Uterus (tissue), 4 donors: ENCODE results near the gene AAGAB. TPM values are rescaled to one million over a fixed set of nuclear protein-coding genes. Genes with fewer than 3 reads are reported as not detected.

Experiments used
- DNase-seq, 2 donors: peaks; one replicate each; pipeline ENCODE4 v3.0.0-alpha.2; 2019 to 2020
- H3K27ac ChIP-seq, 2 donors: fragments of 200-600 bp; sonication (generic); 1 replicate in 1 of 2; 2 replicates in 1 of 2; pipeline ENCODE4 v1.5.1; 2016 to 2018
- H3K27me3 ChIP-seq, 2 donors: fragments of 200-600 bp; sonication (generic); one replicate each; pipeline ENCODE4 v1.5.1; 2018 to 2019; ENCODE audit warnings: control low read depth in 1 of 2
- H3K36me3 ChIP-seq, 2 donors: fragments of 200-600 bp; sonication (generic); one replicate each; pipeline ENCODE4 v1.5.1; 2019; ENCODE audit warnings: control low read depth in 1 of 2
- H3K4me1 ChIP-seq, 2 donors: fragments of 200-600 bp; sonication (generic); one replicate each; pipeline ENCODE4 v1.5.1; 2018 to 2019; ENCODE audit warnings: control low read depth in 1 of 2
- H3K4me3 ChIP-seq, 2 donors: fragments of 200-600 bp; sonication (generic); 1 replicate in 1 of 2; 2 replicates in 1 of 2; pipeline ENCODE4 v1.5.1; 2018 to 2019; ENCODE audit warnings: mild to moderate bottlenecking in 1 of 2
- H3K9me3 ChIP-seq, 2 donors: fragments of 200-600 bp; sonication (generic); one replicate each; pipeline ENCODE4 v1.5.1; 2019; ENCODE audit warnings: control low read depth in 1 of 2
- POLR2A ChIP-seq, 2 donors: fragments of 450-650 bp; IDR thresholded peaks; one replicate each; pipeline ENCODE4 v1.6.1; 2016; ENCODE audit warnings: antibody characterized with exemption in 2 of 2, mild to moderate bottlenecking in 1 of 2, moderate library complexity in 1 of 2
- intact Hi-C: fragments of 100-400 bp; cut with DNase I; formaldehyde crosslinking; loops from one replicate; pipeline ENCODE4 v1.15.1; 2023; ENCODE audit warnings: low total_unique reads
- total RNA-seq, 4 donors: library from RNA; depleted of rRNA in 3 of 4; stranded (reverse); fragments of >200 nt in 3 of 4; gene quantifications; one replicate each; pipeline versions ENCODE4 v1.1.0 to v1.2.4, GENCODE V29; 2014 to 2023
- TF ChIP-seq, protein P1 (sequence below), 4 experiments: fragments of 200-600 bp in 2 of 4; fragments of 450-650 bp in 2 of 4; sonication (generic) in 2 of 4; IDR thresholded peaks; one replicate each; pipeline ENCODE4 v1.5.1; 2016 to 2019; ENCODE audit warnings: antibody characterized with exemption in 4 of 4, mild to moderate bottlenecking in 2 of 4, moderate library complexity in 1 of 4
- donor health status: DM: yes; HTN: yes; CAD: no.

AAGAB gene
- total RNA-seq, 4 donors from 2014 or later: 25.5 to 44.8 (median 39.4) TPM

GRCh38 chr15:67199881-67200763 is 54.3 kb downstream of the AAGAB start:
- intact Hi-C loops: no loop called here
- TF ChIP-seq, protein P1, sequence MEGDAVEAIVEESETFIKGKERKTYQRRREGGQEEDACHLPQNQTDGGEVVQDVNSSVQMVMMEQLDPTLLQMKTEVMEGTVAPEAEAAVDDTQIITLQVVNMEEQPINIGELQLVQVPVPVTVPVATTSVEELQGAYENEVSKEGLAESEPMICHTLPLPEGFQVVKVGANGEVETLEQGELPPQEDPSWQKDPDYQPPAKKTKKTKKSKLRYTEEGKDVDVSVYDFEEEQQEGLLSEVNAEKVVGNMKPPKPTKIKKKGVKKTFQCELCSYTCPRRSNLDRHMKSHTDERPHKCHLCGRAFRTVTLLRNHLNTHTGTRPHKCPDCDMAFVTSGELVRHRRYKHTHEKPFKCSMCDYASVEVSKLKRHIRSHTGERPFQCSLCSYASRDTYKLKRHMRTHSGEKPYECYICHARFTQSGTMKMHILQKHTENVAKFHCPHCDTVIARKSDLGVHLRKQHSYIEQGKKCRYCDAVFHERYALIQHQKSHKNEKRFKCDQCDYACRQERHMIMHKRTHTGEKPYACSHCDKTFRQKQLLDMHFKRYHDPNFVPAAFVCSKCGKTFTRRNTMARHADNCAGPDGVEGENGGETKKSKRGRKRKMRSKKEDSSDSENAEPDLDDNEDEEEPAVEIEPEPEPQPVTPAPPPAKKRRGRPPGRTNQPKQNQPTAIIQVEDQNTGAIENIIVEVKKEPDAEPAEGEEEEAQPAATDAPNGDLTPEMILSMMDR (IDR thresholded peaks at IDR 0.05): no peak
- TF ChIP-seq POLR2A (IDR thresholded peaks at IDR 0.05): no peak
- H3K36me3 ChIP-seq: no peaks in the 10 kb centered on the region
- no peaks in the 10 kb centered on the region for H3K27me3 ChIP-seq
- H3K9me3 ChIP-seq: no peaks in the 10 kb centered on the region
- no peaks in the 10 kb centered on the region for H3K4me1 ChIP-seq
- no peak overlapping the region for H3K27ac ChIP-seq
- H3K4me3 ChIP-seq: no peak overlapping the region
- no peak for DNase-seq

DNA sequence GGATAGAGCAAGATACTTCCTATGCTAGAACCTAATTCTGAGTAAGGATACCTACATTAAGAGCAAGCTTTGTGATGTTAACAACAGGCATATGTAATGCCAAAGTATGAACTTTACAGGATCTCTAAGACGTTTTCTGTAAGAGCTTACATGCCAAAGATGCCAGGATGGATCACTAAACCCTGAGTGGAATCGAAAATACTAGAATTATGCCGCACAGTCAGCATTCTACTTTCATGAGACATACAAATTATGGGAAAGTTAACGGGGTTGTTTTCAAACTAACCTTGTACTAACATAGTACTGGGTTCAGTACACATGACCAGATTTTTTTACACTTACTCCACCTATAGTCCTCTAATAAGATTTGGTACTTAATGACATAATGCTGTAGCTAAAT is 55.1 kb downstream of the AAGAB start:
- no peak for DNase-seq
- TF ChIP-seq POLR2A (IDR thresholded peaks at IDR 0.05): no peak
- TF ChIP-seq, protein P1 (IDR thresholded peaks at IDR 0.05): no peak
- Histone ChIP-seq H3K9me3 (no peaks in the 10 kb centered on the region), H3K4me1 (no peaks in the 10 kb centered on the region), H3K4me3 (no peak overlapping the region), H3K27me3 (no peaks in the 10 kb centered on the region), H3K27ac (no peak overlapping the region), H3K36me3 (no peaks in the 10 kb centered on the region)
- intact Hi-C loops: no loop called here

- H3K27ac ChIP-seq: peak overlapping the region; percentile 81 to 92
- no peaks in the 10 kb centered on the region for H3K9me3 ChIP-seq
- TF ChIP-seq, protein P1 (IDR thresholded peaks at IDR 0.05): no peak
- no peak for TF ChIP-seq POLR2A (IDR thresholded peaks at IDR 0.05)
- H3K4me3 ChIP-seq: no peak overlapping the region
- H3K36me3 ChIP-seq: no peaks in the 10 kb centered on the region
- DNase-seq: no peak
- no peaks in the 10 kb centered on the region for H3K27me3 ChIP-seq
- H3K4me1 ChIP-seq: peaks cover 0 to 3% of the 10 kb centered on the region in 2 donors
- intact Hi-C loops: no loop called here
These were observed 56.2 kb downstream of the AAGAB start for GRCh38 chr15:67198157-67198754.

GRCh38 chr15:67197364-67197695 is 57.1 kb downstream of the AAGAB start:
- no peaks in the 10 kb centered on the region for H3K27me3 ChIP-seq
- H3K4me3 ChIP-seq: no peak overlapping the region
- peaks cover 3 to 4% of the 10 kb centered on the region in 2 donors for H3K4me1 ChIP-seq
- H3K27ac ChIP-seq: peak overlapping the region; percentile 81 to 92
- no peaks in the 10 kb centered on the region for H3K36me3 ChIP-seq
- intact Hi-C loops: no loop called here
- H3K9me3 ChIP-seq: no peaks in the 10 kb centered on the region
- TF ChIP-seq, protein P1 (IDR thresholded peaks at IDR 0.05): no peak
- TF ChIP-seq POLR2A (IDR thresholded peaks at IDR 0.05): no peak
- no peak for DNase-seq

DNA sequence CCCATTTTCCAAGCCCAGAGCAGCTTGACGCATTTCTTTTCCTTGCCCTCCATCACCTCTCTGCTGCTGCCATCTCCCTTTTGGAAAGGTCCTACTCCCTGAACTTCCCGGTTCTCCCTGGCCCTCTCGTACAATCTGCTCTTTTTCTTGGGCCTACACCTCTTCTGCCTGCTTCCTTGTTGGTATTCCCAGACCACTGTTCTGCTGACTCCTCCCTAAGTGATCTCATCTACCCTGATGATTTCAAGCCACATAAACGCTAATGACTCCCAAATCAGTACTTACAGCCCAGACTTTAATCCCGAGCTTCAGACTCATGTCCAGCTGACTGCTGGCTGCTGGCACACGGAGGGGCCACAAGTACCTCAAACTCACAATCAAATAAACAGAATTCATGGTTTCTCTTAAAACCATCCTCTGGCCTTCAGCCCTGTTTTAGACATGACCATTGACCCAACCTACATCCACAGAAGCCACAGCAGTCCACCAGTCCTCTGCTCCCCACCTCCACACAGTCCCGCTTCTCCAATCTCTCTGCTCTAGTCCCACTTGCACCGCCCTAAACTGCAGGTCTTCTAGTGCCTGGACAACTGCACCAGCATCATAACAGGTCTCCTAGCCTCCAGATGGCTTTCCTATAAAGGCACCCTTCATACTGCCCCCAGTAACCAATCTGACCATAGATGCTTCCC is 57.6 kb downstream of the AAGAB start:
- DNase-seq: peak; percentile 41 to 67
- H3K27me3 ChIP-seq: no peaks in the 10 kb centered on the region
- H3K4me3 ChIP-seq: no peak overlapping the region
- H3K4me1 ChIP-seq: peaks cover 3 to 4% of the 10 kb centered on the region in 2 donors
- no peaks in the 10 kb centered on the region for H3K9me3 ChIP-seq
- H3K27ac ChIP-seq: peak overlapping the region; percentile 81 to 92
- H3K36me3 ChIP-seq: no peaks in the 10 kb centered on the region
- no peak for TF ChIP-seq POLR2A (IDR thresholded peaks at IDR 0.05)
- TF ChIP-seq, protein P1 (IDR thresholded peaks at IDR 0.05): peak in 1 of 4 experiments; percentile 5
- intact Hi-C loops: no loop called here
